H1 (cell line): ENCODE results near the gene SLC22A13. TPM values are rescaled to one million over a fixed set of nuclear protein-coding genes. Genes with fewer than 3 reads are reported as not detected.

Experiments
- CTCF ChIA-PET: fragments of 300-600 bp; sonication (Branson Sonifier 250); formaldehyde crosslinking; loops from one replicate; lab custom pipeline; 2021; ENCODE audit not compliant: partially characterized antibody; lab: Charles Lee
- POLR2A ChIA-PET: fragments of 300-600 bp; sonication (Branson Sonifier 250); formaldehyde crosslinking; loops from one replicate; lab custom pipeline; 2021; ENCODE audit warnings: inconsistent platforms; ENCODE audit not compliant: partially characterized antibody; lab: Charles Lee
- DNase-seq, 2 experiments: peaks; one replicate each; pipeline versions ENCODE4 v3.0.0 to v3.0.0-alpha.2; 2010 to 2022; ENCODE audit warnings: low spot score in 2 of 2, low read depth in 1 of 2, mixed read lengths in 1 of 2
- FAIRE-seq: peaks from 2 replicates; lab custom pipeline; 2011; peaks lifted over from hg19 to GRCh38; lab: Jason Lieb, UNC
- H2AFZ ChIP-seq: 2 replicates; pipeline ENCODE4 v1.8.1; 2012; ENCODE audit warnings: low read length, inconsistent platforms
- H2AK5ac ChIP-seq: 2 replicates; pipeline ENCODE4 v1.6.1; 2013; ENCODE audit warnings: low read depth, low read length
- H2BK120ac ChIP-seq: replicated peaks from 2 replicates; pipeline ENCODE3; 2013; ENCODE audit warnings: low read depth, low read length, inconsistent platforms
- H2BK12ac ChIP-seq: 2 replicates; pipeline ENCODE4 v1.6.1; 2013; ENCODE audit warnings: low read depth, low read length
- H2BK15ac ChIP-seq: 2 replicates; pipeline ENCODE4 v1.6.1; 2013; ENCODE audit warnings: low read length
- H2BK20ac ChIP-seq: 2 replicates; pipeline ENCODE4 v1.6.1; 2013; ENCODE audit warnings: low read length
- H2BK5ac ChIP-seq: 2 replicates; pipeline ENCODE4 v1.6.1; 2013; ENCODE audit warnings: low read depth, low read length
- H3K14ac ChIP-seq: 2 replicates; pipeline ENCODE4 v1.6.1; 2013; ENCODE audit warnings: inconsistent platforms; ENCODE audit not compliant: insufficient read length
- H3K18ac ChIP-seq: 2 replicates; pipeline ENCODE4 v1.6.1; 2013; ENCODE audit warnings: low read length; ENCODE audit errors: extremely low read depth
- H3K23ac ChIP-seq: 2 replicates; pipeline ENCODE4 v1.6.1; 2013; ENCODE audit warnings: inconsistent platforms; ENCODE audit not compliant: insufficient read length
- H3K23me2 ChIP-seq: 2 replicates; pipeline ENCODE4 v1.6.1; 2013; ENCODE audit warnings: low read depth, low read length
- H3K27ac ChIP-seq: 2 replicates; pipeline ENCODE4 v1.6.1; 2011; ENCODE audit warnings: low read depth, low read length, inconsistent platforms
- H3K27me3 ChIP-seq, 4 experiments: replicated peaks in 1 of 4; 1 replicate in 1 of 4; 2 replicates in 3 of 4; pipeline versions ENCODE4 v1.6.1 to v1.8.1; 2011 to 2013; ENCODE audit warnings: low read length in 3 of 4, mild to moderate bottlenecking in 3 of 4, inconsistent platforms in 2 of 4, mixed read lengths in 2 of 4, moderate library complexity in 1 of 4; ENCODE audit not compliant: control insufficient read depth in 3 of 4, insufficient read depth in 3 of 4; ENCODE audit errors: extremely low read depth in 1 of 4
- H3K36me3 ChIP-seq, 4 experiments: 2 replicates each; pipeline versions ENCODE4 v1.6.1 to v1.8.1; 2011 to 2013; ENCODE audit warnings: mild to moderate bottlenecking in 4 of 4, low read length in 3 of 4, moderate library complexity in 2 of 4, control low read depth in 1 of 4, inconsistent platforms in 1 of 4; ENCODE audit not compliant: insufficient read depth in 4 of 4, control insufficient read depth in 2 of 4
- H3K4ac ChIP-seq: replicated peaks from 2 replicates; pipeline ENCODE3; 2013; ENCODE audit warnings: low read length, low read depth, mixed read lengths, inconsistent platforms; ENCODE audit not compliant: insufficient read length
- H3K4me1 ChIP-seq, 4 experiments: replicated peaks in 1 of 4; 1 replicate in 1 of 4; 2 replicates in 3 of 4; pipeline versions ENCODE4 v1.6.1 to v1.8.1; 2011 to 2013; ENCODE audit warnings: low read length in 3 of 4, inconsistent platforms in 2 of 4, mixed read lengths in 1 of 4; ENCODE audit not compliant: insufficient read depth in 4 of 4, control insufficient read depth in 3 of 4
- H3K4me2 ChIP-seq, 2 experiments: 2 replicates each; pipeline versions ENCODE4 v1.6.1 to v1.8.1; 2011 to 2013; ENCODE audit warnings: low read depth in 2 of 2, low read length in 2 of 2, control low read depth in 1 of 2, inconsistent platforms in 1 of 2, mild to moderate bottlenecking in 1 of 2; ENCODE audit not compliant: insufficient read depth in 1 of 2
- H3K4me3 ChIP-seq, 4 experiments: fragments of 200-600, 300-600 bp in 1 of 4; sonication (generic), shearing (Covaris generic), sonication (Bioruptor Twin) in 1 of 4; 2 replicates each; pipeline versions ENCODE4 v1.5.1 to v1.8.1; 2011 to 2016; ENCODE audit warnings: low read length in 4 of 4, low read depth in 3 of 4, control low read depth in 2 of 4, inconsistent platforms in 2 of 4, mild to moderate bottlenecking in 2 of 4, mixed read lengths in 1 of 4, moderate library complexity in 1 of 4; ENCODE audit not compliant: insufficient read depth in 2 of 4; ENCODE audit errors: extremely low read depth in 1 of 4
- H3K56ac ChIP-seq: replicated peaks from 2 replicates; pipeline ENCODE3; 2013; ENCODE audit warnings: low read depth, mild to moderate bottlenecking, mixed read lengths, low read length, inconsistent platforms; ENCODE audit not compliant: insufficient read length
- H3K79me1 ChIP-seq: 2 replicates; pipeline ENCODE4 v1.6.1; 2013; ENCODE audit warnings: low read depth, low read length, control low read depth
- H3K79me2 ChIP-seq, 2 experiments: 2 replicates each; pipeline versions ENCODE4 v1.6.1 to v1.8.1; 2012 to 2013; ENCODE audit warnings: low read length in 2 of 2, mild to moderate bottlenecking in 2 of 2, inconsistent platforms in 1 of 2; ENCODE audit not compliant: insufficient read depth in 2 of 2, control insufficient read depth in 1 of 2
- H3K9ac ChIP-seq, 4 experiments: replicated peaks in 1 of 4; 1 replicate in 1 of 4; 2 replicates in 3 of 4; pipeline versions ENCODE4 v1.6.1 to v1.8.1; 2011 to 2013; ENCODE audit warnings: low read depth in 3 of 4, low read length in 3 of 4, control low read depth in 2 of 4, mild to moderate bottlenecking in 2 of 4, moderate library complexity in 2 of 4, inconsistent platforms in 1 of 4; ENCODE audit errors: extremely low read depth in 1 of 4
- H3K9me3 ChIP-seq, 2 experiments: 2 replicates each; pipeline versions ENCODE4 v1.6.1 to v1.8.1; 2012 to 2013; ENCODE audit warnings: mild to moderate bottlenecking in 2 of 2, moderate library complexity in 2 of 2, control low read depth in 1 of 2, inconsistent platforms in 1 of 2, low read depth in 1 of 2, low read length in 1 of 2, mixed read lengths in 1 of 2; ENCODE audit not compliant: insufficient read depth in 2 of 2
- H4K20me1 ChIP-seq, 2 experiments: replicated peaks in 1 of 2; 2 replicates each; pipeline versions ENCODE3 to v1.8.1; 2011 to 2013; ENCODE audit warnings: inconsistent platforms in 2 of 2, low read length in 2 of 2, mild to moderate bottlenecking in 1 of 2; ENCODE audit not compliant: insufficient read depth in 2 of 2, control insufficient read depth in 1 of 2
- H4K5ac ChIP-seq: 2 replicates; pipeline ENCODE4 v1.6.1; 2013; ENCODE audit warnings: low read length, low read depth, mixed read lengths, inconsistent platforms; ENCODE audit not compliant: insufficient read length
- H4K8ac ChIP-seq: 2 replicates; pipeline ENCODE4 v1.8.0; 2013; ENCODE audit warnings: mild to moderate bottlenecking, moderate library complexity, low read length, inconsistent platforms; ENCODE audit not compliant: insufficient read depth; ENCODE audit errors: extremely low read depth
- H4K91ac ChIP-seq: replicated peaks from 2 replicates; pipeline ENCODE3; 2013; ENCODE audit warnings: low read length, mixed read lengths, inconsistent platforms; ENCODE audit not compliant: insufficient read length
- BACH1 ChIP-seq: IDR thresholded peaks from 2 replicates; pipeline ENCODE4 v1.6.1; 2012; ENCODE audit warnings: low read length, improper control_type of control experiment
- BCL11A ChIP-seq, 2 experiments: IDR thresholded peaks; one replicate each; pipeline ENCODE4 v1.6.1; 2011; ENCODE audit warnings: low read depth in 2 of 2, low read length in 2 of 2, mild to moderate bottlenecking in 2 of 2
- CBX5 ChIP-seq: fragments of 300-800, 300-1000 bp; sonication (generic); IDR thresholded peaks from 2 replicates; pipeline ENCODE4 v1.7.1; 2016; ENCODE audit warnings: antibody characterized with exemption, low read length, low read depth
- CHD1 ChIP-seq: IDR thresholded peaks from 2 replicates; pipeline ENCODE4 v1.6.1; 2012; ENCODE audit warnings: low read depth, low read length, improper control_type of control experiment
- JUN ChIP-seq: IDR thresholded peaks from 2 replicates; pipeline ENCODE4 v1.6.1; 2011; ENCODE audit warnings: low read depth, mild to moderate bottlenecking, improper control_type of control experiment, low read length
- KDM1A ChIP-seq: fragments of 200-600, 300-600 bp; sonication (generic); IDR thresholded peaks from 2 replicates; pipeline ENCODE4 v1.7.1; 2016; ENCODE audit warnings: mild to moderate bottlenecking, low read length, borderline replicate concordance
- TCF12 ChIP-seq: IDR thresholded peaks from 2 replicates; pipeline ENCODE4 v1.6.1; 2011; ENCODE audit warnings: low read depth, mild to moderate bottlenecking, low read length
- WGBS, 2 experiments: shearing (Covaris generic) in 1 of 2; methylation state at CpG; one replicate each; pipeline versions ENCODE4 v1.1.6 to v1.1.7; 2013 to 2015; ENCODE audit warnings: low lambda C conversion rate in 2 of 2, mixed read lengths in 2 of 2, inconsistent platforms in 1 of 2, low coverage in 1 of 2, missing lambda C conversion rate in 1 of 2; ENCODE audit not compliant: insufficient replicate concordance in 2 of 2, insufficient coverage in 1 of 2, insufficient read length in 1 of 2; ENCODE audit errors: extremely low coverage in 1 of 2, missing lambda C conversion rate in 1 of 2; 5-methylcytosine and 5-hydroxymethylcytosine counted together
- polyA plus RNA-seq, 7 experiments: library from polyadenylated mRNA; depleted of rRNA in 3 of 7; stranded (reverse) in 5 of 7; unstranded in 2 of 7; fragments of >200 nt in 5 of 7; fragments of 200-250 nt in 2 of 7; gene quantifications; 1 replicate in 5 of 7; 2 replicates in 1 of 7; 4 replicates in 1 of 7; pipeline versions ENCODE4 v1.2.1 to v1.2.3, GENCODE V29; 2011 to 2013; ENCODE audit warnings: missing spikeins in 2 of 7, mixed read lengths in 2 of 7
- total RNA-seq: library from RNA; stranded (reverse); fragmentation: NEBNext Ultra II Directional; extraction: Animal tissue kit (Norgen Biotek cat#: 25700); gene quantifications from 2 replicates; pipeline ENCODE4 v1.2.1, GENCODE V29; 2021
- TF ChIP-seq, protein P1 (sequence below): IDR thresholded peaks from 2 replicates; pipeline ENCODE4 v1.6.1; 2011; ENCODE audit warnings: low read length, improper control_type of control experiment
- TF ChIP-seq, protein P2 (sequence below), 3 experiments: IDR thresholded peaks; 1 replicate in 2 of 3; 2 replicates in 1 of 3; pipeline versions ENCODE4 v1.5.1 to v1.6.1; 2011; ENCODE audit warnings: low read length in 3 of 3, mild to moderate bottlenecking in 3 of 3, inconsistent platforms in 2 of 3, low read depth in 1 of 3, moderate library complexity in 1 of 3; ENCODE audit not compliant: insufficient read depth in 1 of 3; ENCODE audit errors: control extremely low read depth in 1 of 3

The SLC22A13 gene
- total and polyA plus RNA-seq, 2 of the 8 experiments (the other 6 are each of a cell fraction or from before 2014, with no cell fraction given) = 0.05 to 0.41 TPM

GRCh38 chr3:38268522-38268921, 2.9 kb downstream of the SLC22A13 start:
- POLR2A ChIA-PET = no interaction called here
- Histone ChIP-seq H4K5ac (no peak overlapping the region), H3K56ac (no peak overlapping the region), H2AK5ac (no peak overlapping the region), H3K4me2 (no peak overlapping the region), H3K79me2 (no peaks in the 10 kb centered on the region), H2BK20ac (no peak overlapping the region), H2BK12ac (no peak overlapping the region), H2BK120ac (no peak overlapping the region), H3K18ac (no peak overlapping the region), H3K4me1 (peaks cover 0 to 10% (median 3%) of the 10 kb centered on the region in 4 experiments; a peak in 3 of 7 replicates), H2BK5ac (no peak overlapping the region), H3K79me1 (no peaks in the 10 kb centered on the region), H3K4ac (no peak overlapping the region), H3K27ac (no peak overlapping the region), H3K9ac (no peak overlapping the region), H3K14ac (no peak overlapping the region), H2BK15ac (no peak overlapping the region), H2AFZ (no peak overlapping the region), H3K36me3 (no peaks in the 10 kb centered on the region), H3K23me2 (0 out of 2 replicates have a peak, but pooled peaks cover 3% of the 10 kb centered on the region), H4K8ac (no peak overlapping the region), H4K91ac (no peak overlapping the region), H4K20me1 (no peaks in the 10 kb centered on the region), H3K9me3 (no peaks in the 10 kb centered on the region), H3K27me3 (no peaks in the 10 kb centered on the region; a peak in 1 of 7 replicates), H3K23ac (no peak overlapping the region), H3K4me3 (no peak overlapping the region)
- TF ChIP-seq BCL11A (IDR thresholded peaks at IDR 0.05; ENCODE audit: low read depth in 2 of 2, low read length in 2 of 2) (no peak), TCF12 (no peak), CBX5 (no peak), BACH1 (no peak), KDM1A (no peak), CHD1 (no peak), JUN (no peak)
- TF ChIP-seq, protein P1, sequence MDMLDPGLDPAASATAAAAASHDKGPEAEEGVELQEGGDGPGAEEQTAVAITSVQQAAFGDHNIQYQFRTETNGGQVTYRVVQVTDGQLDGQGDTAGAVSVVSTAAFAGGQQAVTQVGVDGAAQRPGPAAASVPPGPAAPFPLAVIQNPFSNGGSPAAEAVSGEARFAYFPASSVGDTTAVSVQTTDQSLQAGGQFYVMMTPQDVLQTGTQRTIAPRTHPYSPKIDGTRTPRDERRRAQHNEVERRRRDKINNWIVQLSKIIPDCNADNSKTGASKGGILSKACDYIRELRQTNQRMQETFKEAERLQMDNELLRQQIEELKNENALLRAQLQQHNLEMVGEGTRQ = no peak
- TF ChIP-seq, protein P2, sequence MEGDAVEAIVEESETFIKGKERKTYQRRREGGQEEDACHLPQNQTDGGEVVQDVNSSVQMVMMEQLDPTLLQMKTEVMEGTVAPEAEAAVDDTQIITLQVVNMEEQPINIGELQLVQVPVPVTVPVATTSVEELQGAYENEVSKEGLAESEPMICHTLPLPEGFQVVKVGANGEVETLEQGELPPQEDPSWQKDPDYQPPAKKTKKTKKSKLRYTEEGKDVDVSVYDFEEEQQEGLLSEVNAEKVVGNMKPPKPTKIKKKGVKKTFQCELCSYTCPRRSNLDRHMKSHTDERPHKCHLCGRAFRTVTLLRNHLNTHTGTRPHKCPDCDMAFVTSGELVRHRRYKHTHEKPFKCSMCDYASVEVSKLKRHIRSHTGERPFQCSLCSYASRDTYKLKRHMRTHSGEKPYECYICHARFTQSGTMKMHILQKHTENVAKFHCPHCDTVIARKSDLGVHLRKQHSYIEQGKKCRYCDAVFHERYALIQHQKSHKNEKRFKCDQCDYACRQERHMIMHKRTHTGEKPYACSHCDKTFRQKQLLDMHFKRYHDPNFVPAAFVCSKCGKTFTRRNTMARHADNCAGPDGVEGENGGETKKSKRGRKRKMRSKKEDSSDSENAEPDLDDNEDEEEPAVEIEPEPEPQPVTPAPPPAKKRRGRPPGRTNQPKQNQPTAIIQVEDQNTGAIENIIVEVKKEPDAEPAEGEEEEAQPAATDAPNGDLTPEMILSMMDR (IDR thresholded peaks at IDR 0.05; ENCODE audit: control extremely low read depth in 1 of 3, insufficient read depth in 1 of 3, low read depth in 1 of 3, low read length in 3 of 3) = no peak
- no peak for DNase-seq
- CTCF ChIA-PET = interaction anchor here (0.7 kb wide), 1 partner anchor 126 kb away, joined by 4 read pairs; no protein-coding TSS in a partner anchor
- 69% methylated on average over 1 of the region's 1 CpG; no CpG with 5 or more reads in 1 of the 2 experiments for WGBS, 2 experiments
- no peak for FAIRE-seq
